ENCODE measurements around the gene MYO9A.
"Not testable (repeated sequence)": the region's sequence is repeated elsewhere in the genome, so short reads cannot be mapped to it uniquely, and the experiment has no call there.

MYO9A gene

DNA sequence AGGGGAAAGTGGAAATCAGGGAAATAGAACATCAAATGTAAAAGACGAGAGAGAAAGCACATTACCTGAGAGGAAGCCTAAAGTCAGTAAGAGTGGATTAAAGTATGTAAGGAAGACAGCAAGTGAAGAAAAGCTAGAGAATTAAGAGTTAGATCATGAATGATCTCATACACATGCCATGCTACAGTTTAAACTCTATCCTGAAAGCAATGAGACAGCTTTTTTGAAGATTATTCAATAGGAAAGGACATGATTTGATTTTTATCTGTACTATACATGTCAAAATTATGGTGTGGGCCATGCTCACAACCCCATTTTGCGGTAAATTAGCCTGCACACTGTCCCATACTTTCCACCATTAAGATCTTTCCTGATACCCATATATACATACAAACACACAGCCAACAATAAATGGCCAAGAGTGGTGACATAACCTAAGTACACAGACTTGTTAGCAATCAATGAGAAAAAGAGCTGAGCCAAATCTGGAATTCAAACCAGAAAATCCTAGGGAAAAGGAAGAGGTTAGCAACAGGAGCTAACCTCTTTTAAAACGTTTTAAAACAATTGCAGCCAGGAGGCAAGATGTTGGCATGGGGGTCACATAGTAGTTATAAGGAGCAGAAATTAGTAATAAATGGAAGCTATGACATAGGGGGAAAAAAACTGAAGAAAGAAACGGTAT is 4.5 kb downstream of the MYO9A start:
- no peak for DNase-seq (ENCODE audit: insufficient read length)
- no peak for FAIRE-seq

DNA sequence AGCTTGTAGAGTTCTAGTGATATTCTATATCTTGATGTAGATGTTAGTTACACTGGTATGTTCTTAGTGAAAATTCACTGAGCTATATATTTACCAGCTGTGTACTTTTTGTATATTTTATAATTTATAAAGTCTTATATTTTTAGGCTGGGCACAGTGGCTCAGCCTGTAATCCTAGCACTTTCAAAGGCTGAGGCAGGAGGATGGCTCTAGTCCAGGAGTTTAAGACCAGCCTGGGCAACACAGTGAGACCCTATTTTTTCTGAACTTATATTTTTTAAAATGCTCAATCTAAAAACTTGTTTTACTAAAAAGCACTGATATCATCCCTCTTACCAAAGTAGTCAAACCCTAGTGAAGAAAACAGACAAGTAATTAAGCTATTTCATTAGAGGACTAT is 5.1 kb downstream of the MYO9A start:
- no peak for TF ChIP-seq POLR2AphosphoS5 (IDR thresholded peaks at IDR 0.05; ENCODE audit: low read depth, low read length)
- no peak for TF ChIP-seq TAF1 (IDR thresholded peaks at IDR 0.05; ENCODE audit: borderline replicate concordance, low read depth, low read length)
- TF ChIP-seq POLR2A (IDR thresholded peaks at IDR 0.05; ENCODE audit: low read depth, low read length) = no peak
- no peak for FAIRE-seq

More for the DNA sequence above, 4.5 kb downstream of the MYO9A start:
- TF ChIP-seq TAF1 (IDR thresholded peaks at IDR 0.05; ENCODE audit: borderline replicate concordance, low read depth, low read length) (no peak), POLR2A (IDR thresholded peaks at IDR 0.05; ENCODE audit: low read depth, low read length) (no peak), POLR2AphosphoS5 (IDR thresholded peaks at IDR 0.05; ENCODE audit: low read depth, low read length) (no peak)

DNA sequence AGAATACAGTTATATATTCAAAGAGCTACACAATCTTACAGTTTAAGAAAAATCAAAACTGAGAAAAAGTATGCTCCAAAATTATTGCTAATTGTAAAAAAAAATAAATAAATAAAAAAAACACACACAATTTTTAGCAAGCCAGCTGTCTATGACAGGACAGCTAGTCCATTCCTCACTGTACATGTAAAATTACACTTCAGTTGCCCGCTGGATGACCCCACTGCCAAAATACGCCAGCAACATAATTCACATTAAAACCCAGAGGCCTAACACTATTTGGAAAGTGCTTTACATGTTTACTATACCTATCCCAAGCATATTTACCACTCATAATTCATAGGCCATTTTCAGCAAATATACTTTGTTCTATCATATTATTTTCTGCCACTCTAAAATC is 5.8 kb downstream of the MYO9A start:
- TF ChIP-seq POLR2AphosphoS5 (IDR thresholded peaks at IDR 0.05; ENCODE audit: low read depth, low read length) (no peak), TAF1 (IDR thresholded peaks at IDR 0.05; ENCODE audit: borderline replicate concordance, low read depth, low read length) (no peak), POLR2A (IDR thresholded peaks at IDR 0.05; ENCODE audit: low read depth, low read length) (no peak)
- FAIRE-seq (no peak), DNase-seq (ENCODE audit: insufficient read length) (no peak)

More for the DNA sequence above, 5.1 kb downstream of the MYO9A start:
- DNase-seq (ENCODE audit: insufficient read length) = no peak

DNA sequence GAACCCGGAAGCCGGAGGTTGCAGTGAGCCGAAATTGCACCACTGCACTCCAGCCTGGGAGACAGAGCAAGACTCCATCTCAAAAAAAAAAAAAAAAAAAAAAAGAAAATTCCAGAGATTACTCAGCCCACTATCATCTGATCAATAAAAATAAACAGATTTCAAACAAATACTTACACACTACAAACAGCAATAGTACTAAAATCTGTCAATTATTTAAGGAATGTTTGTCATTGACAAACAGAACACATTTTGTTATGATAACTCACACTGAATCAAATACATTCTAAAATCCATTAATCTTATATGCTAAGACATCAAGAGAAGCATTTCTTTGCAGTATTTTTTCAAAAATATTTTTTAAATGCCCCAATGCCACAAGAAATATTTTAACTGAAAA is 7.6 kb downstream of the MYO9A start:
- TF ChIP-seq TAF1 (IDR thresholded peaks at IDR 0.05; ENCODE audit: borderline replicate concordance, low read depth, low read length) (no peak), POLR2AphosphoS5 (IDR thresholded peaks at IDR 0.05; ENCODE audit: low read depth, low read length) (no peak), POLR2A (IDR thresholded peaks at IDR 0.05; ENCODE audit: low read depth, low read length) (no peak)
- DNase-seq (ENCODE audit: insufficient read length) = no peak

DNA sequence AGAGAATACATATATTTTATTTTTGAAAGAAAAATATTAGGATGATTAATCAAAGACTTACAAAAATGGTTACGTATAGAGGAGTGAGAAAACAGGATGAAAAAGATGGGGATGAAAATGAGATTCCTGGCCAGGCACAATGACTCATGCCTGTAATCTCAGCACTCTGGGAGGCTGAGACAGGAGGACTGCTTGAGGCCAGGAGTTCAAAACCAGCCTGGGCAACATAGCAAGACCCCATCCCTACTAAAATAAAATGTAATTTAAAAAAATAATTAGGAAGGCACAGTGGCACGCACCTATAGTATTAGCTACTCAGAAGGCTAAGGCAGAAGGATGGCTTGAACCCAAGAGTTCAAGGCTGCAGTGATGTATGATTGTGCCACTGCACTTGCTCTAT is 11.9 kb downstream of the MYO9A start:
- TF ChIP-seq TAF1 (IDR thresholded peaks at IDR 0.05; ENCODE audit: borderline replicate concordance, low read depth, low read length) = no peak
- no peak for TF ChIP-seq POLR2A (IDR thresholded peaks at IDR 0.05; ENCODE audit: low read depth, low read length)
- no peak for TF ChIP-seq POLR2AphosphoS5 (IDR thresholded peaks at IDR 0.05; ENCODE audit: low read depth, low read length)
- no peak for FAIRE-seq
- DNase-seq (ENCODE audit: insufficient read length) = no peak

More for the DNA sequence above, 7.6 kb downstream of the MYO9A start:
- no peak for FAIRE-seq

DNA sequence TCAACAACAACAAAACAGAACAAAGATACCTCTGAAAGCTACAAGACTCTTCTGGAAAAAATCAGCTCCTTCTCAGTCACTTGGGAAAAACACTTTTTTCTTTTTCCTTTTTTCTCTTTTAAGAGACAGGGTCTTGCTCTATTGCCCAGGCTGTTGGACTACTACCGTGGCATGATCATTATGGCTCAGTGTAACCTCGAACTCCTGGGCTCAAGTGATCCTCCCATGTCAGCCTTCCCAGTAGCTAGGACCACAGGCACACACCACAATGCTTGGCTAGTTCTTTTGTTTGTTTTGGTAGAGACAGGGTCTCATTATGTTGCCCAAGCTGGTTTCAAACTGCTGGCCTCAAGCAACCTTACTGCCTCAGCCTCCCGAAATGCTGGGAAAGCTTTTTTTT is 12.8 kb downstream of the MYO9A start:
- no peak for DNase-seq (ENCODE audit: insufficient read length)
- FAIRE-seq = no peak
- no peak for TF ChIP-seq POLR2A (IDR thresholded peaks at IDR 0.05; ENCODE audit: low read depth, low read length)
- no peak for TF ChIP-seq POLR2AphosphoS5 (IDR thresholded peaks at IDR 0.05; ENCODE audit: low read depth, low read length)
- no peak for TF ChIP-seq TAF1 (IDR thresholded peaks at IDR 0.05; ENCODE audit: borderline replicate concordance, low read depth, low read length)

DNA sequence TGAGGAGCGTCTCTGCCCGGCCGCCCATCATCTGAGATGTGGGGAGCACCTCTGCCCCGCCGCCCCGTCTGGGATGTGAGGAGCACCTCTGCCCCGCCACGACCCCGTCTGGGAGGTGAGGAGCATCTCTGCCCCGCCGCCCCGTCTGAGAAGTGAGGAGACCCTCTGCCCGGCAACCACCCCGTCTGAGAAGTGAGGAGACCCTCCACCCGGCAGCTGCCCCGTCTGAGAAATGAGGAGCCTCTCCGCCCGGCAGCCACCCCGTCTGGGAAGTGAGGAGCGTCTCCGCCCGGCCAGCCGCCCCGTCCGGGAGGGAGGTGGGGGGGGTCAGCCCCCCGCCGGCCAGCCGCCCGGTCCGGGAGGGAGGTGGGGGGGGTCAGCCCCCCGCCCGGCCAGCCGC is 17.4 kb downstream of the MYO9A start:
- DNase-seq (ENCODE audit: insufficient read length); FAIRE-seq: not testable (repeated sequence)

DNA sequence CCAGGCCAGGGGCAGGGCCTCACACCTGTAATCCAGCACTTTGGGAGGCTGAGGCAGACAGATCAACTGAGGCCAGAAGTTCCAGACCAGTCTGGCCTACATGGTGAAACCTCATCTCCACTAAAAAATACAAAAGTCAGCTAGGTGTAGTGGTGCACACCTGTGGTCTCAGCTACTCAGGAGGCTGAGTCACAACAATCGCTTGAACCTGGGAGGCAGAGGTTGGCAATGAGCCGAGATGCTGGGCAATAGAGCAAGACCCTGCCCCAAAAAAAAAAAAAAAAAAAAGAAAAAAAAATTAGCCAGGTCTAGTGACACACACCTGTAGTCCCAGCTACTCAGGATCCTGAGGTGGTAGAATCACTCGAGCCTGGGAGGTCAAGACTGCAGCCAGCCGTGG is 18.8 kb downstream of the MYO9A start:
- DNase-seq (ENCODE audit: insufficient read length) (no peak), FAIRE-seq (no peak)
- TF ChIP-seq POLR2AphosphoS5 (IDR thresholded peaks at IDR 0.05; ENCODE audit: low read depth, low read length) = no peak
- no peak for TF ChIP-seq TAF1 (IDR thresholded peaks at IDR 0.05; ENCODE audit: borderline replicate concordance, low read depth, low read length)
- no peak for TF ChIP-seq POLR2A (IDR thresholded peaks at IDR 0.05; ENCODE audit: low read depth, low read length)

DNA sequence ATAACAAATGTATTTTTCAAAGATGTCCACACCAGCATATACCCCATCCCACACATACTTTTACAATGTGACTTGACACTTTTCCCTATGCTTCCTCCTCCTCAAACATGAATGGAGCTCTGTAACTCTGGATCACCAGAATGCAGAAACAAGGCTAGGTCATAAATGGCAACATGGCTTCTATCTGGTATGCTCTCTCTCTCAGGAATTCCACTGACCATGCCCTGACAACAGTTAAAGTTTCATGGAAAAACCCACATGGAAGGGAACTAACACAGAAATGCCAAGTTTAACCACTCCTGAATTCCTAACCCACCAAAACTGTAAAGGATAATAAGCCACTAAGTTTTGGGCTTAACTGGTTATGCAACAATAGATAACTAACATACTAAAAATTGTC is 19.9 kb downstream of the MYO9A start:
- no peak for FAIRE-seq
- TF ChIP-seq POLR2AphosphoS5 (IDR thresholded peaks at IDR 0.05; ENCODE audit: low read depth, low read length) (no peak), TAF1 (IDR thresholded peaks at IDR 0.05; ENCODE audit: borderline replicate concordance, low read depth, low read length) (no peak), POLR2A (IDR thresholded peaks at IDR 0.05; ENCODE audit: low read depth, low read length) (no peak)

DNA sequence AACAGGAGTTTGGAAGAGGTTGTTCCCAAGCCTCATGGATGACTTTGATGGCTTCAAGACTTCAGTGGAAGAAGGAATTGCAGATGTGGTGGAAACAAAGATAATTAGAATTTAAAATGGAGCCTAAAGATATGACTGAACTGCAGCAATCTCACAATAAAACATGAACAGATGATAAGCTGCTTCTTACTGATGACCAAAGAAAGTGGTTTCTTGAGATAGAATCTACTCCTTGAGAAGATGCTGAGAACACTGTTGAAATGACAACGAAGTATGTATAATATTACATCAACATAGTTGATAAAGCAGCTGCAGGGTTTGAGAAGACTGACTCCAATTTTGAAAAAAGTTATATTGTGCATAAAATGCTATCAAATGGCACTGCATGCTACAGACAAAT is 21.2 kb downstream of the MYO9A start:
- DNase-seq (ENCODE audit: insufficient read length) = no peak
- TF ChIP-seq POLR2AphosphoS5 (IDR thresholded peaks at IDR 0.05; ENCODE audit: low read depth, low read length) (no peak), POLR2A (IDR thresholded peaks at IDR 0.05; ENCODE audit: low read depth, low read length) (no peak), TAF1 (IDR thresholded peaks at IDR 0.05; ENCODE audit: borderline replicate concordance, low read depth, low read length) (no peak)
- FAIRE-seq = no peak

More for the DNA sequence above, 19.9 kb downstream of the MYO9A start:
- no peak for DNase-seq (ENCODE audit: insufficient read length)

DNA sequence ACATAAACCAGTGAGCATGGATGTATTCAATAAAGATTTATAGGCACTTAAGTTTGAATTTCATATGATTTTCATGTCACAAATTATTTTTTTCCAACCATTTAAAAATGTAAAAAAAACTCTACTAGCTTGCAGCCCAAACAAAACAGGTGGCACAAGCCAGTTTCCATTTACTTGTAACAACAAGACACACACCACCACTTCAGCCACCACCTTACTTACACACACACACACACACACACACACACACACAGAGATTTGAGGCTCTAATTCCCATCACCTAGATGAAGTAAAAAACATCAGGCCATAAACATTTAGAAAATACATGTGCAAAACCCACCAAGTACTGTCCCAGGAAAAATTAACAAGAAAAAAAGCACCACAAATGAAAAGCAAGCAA is 25.3 kb downstream of the MYO9A start:
- FAIRE-seq (no peak), DNase-seq (ENCODE audit: insufficient read length) (no peak)
- TF ChIP-seq POLR2A (IDR thresholded peaks at IDR 0.05; ENCODE audit: low read depth, low read length) = no peak
- TF ChIP-seq TAF1 (IDR thresholded peaks at IDR 0.05; ENCODE audit: borderline replicate concordance, low read depth, low read length) = no peak
- no peak for TF ChIP-seq POLR2AphosphoS5 (IDR thresholded peaks at IDR 0.05; ENCODE audit: low read depth, low read length)

DNA sequence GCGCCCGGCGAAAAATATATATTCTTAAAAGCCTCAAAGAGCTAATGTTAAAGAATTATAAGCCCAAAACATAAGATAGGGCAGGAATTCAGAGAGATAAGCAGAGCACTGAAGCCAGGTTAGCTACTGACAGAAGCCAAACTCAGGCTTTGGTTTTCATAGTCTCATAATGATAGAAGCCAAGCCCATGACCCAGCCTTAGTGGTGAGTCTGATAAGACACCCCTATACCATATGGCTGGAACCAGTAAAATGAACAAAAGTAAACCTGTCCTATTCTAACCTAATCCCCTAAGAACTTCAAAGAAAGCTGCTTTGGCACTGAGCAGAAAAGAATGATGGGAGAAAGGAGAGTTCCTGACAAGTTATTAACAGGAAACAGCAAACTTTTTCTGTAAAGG is 25.9 kb downstream of the MYO9A start:
- no peak for TF ChIP-seq TAF1 (IDR thresholded peaks at IDR 0.05; ENCODE audit: borderline replicate concordance, low read depth, low read length)
- no peak for TF ChIP-seq POLR2A (IDR thresholded peaks at IDR 0.05; ENCODE audit: low read depth, low read length)
- TF ChIP-seq POLR2AphosphoS5 (IDR thresholded peaks at IDR 0.05; ENCODE audit: low read depth, low read length) = no peak
- FAIRE-seq (no peak), DNase-seq (ENCODE audit: insufficient read length) (no peak)

All from GM12892 (cell line).